ENCODE results near the gene CELF2.

- TF ChIP-seq, protein P1, sequence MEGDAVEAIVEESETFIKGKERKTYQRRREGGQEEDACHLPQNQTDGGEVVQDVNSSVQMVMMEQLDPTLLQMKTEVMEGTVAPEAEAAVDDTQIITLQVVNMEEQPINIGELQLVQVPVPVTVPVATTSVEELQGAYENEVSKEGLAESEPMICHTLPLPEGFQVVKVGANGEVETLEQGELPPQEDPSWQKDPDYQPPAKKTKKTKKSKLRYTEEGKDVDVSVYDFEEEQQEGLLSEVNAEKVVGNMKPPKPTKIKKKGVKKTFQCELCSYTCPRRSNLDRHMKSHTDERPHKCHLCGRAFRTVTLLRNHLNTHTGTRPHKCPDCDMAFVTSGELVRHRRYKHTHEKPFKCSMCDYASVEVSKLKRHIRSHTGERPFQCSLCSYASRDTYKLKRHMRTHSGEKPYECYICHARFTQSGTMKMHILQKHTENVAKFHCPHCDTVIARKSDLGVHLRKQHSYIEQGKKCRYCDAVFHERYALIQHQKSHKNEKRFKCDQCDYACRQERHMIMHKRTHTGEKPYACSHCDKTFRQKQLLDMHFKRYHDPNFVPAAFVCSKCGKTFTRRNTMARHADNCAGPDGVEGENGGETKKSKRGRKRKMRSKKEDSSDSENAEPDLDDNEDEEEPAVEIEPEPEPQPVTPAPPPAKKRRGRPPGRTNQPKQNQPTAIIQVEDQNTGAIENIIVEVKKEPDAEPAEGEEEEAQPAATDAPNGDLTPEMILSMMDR (IDR thresholded peaks at IDR 0.05 in 8 of 11, conservative IDR thresholded peaks at IDR 0.05 in 3 of 11), result no peak
- no peak for TF ChIP-seq POLR2A (IDR thresholded peaks at IDR 0.05)
- no peak for TF ChIP-seq POLR2AphosphoS5 (IDR thresholded peaks at IDR 0.05)
Measured at GRCh38 chr10:11245981-11246590, 228.4 kb downstream of the CELF2 start.

Measured in spleen (tissue), 7 donors.